Astrocyte (in vitro differentiated cells and primary cell): ENCODE results near the gene GRM6. TPM values are rescaled to one million over a fixed set of nuclear protein-coding genes. Genes with fewer than 3 reads are reported as not detected.

Experiments
- DNase-seq: peaks from one replicate; pipeline ENCODE4 v3.0.0-alpha.2; 2010; ENCODE audit warnings: low read depth
- FAIRE-seq: peaks from 2 replicates; lab custom pipeline; 2011; peaks lifted over from hg19 to GRCh38; lab: Jason Lieb, UNC
- H2AFZ ChIP-seq: 2 replicates; pipeline ENCODE4 v1.6.0; 2012; ENCODE audit warnings: low read depth, low read length, inconsistent platforms
- H3K27ac ChIP-seq: 2 replicates; pipeline ENCODE4 v1.5.1; 2011; ENCODE audit warnings: low read depth, low read length, inconsistent platforms
- H3K27me3 ChIP-seq: 2 replicates; pipeline ENCODE4 v1.6.0; 2011; ENCODE audit warnings: low read length, inconsistent platforms; ENCODE audit not compliant: insufficient read depth
- H3K36me3 ChIP-seq: 2 replicates; pipeline ENCODE4 v1.5.1; 2011; ENCODE audit warnings: low read length, inconsistent platforms; ENCODE audit not compliant: insufficient read depth
- H3K4me1 ChIP-seq: 2 replicates; pipeline ENCODE4 v1.5.1; 2011; ENCODE audit warnings: low read length, inconsistent platforms; ENCODE audit not compliant: insufficient read depth
- H3K4me2 ChIP-seq: 2 replicates; pipeline ENCODE4 v1.6.0; 2012; ENCODE audit warnings: low read length, inconsistent platforms
- H3K4me3 ChIP-seq: 2 replicates; pipeline ENCODE4 v1.5.1; 2011; ENCODE audit warnings: low read depth, mild to moderate bottlenecking, low read length, inconsistent platforms; ENCODE audit not compliant: insufficient read depth
- H3K79me2 ChIP-seq: 2 replicates; pipeline ENCODE4 v1.6.0; 2012; ENCODE audit warnings: mild to moderate bottlenecking, low read length, inconsistent platforms; ENCODE audit not compliant: insufficient read depth
- H3K9ac ChIP-seq: 2 replicates; pipeline ENCODE4 v1.6.0; 2012; ENCODE audit warnings: mild to moderate bottlenecking, low read length, inconsistent platforms
- H3K9me3 ChIP-seq: 2 replicates; pipeline ENCODE4 v1.5.1; 2012; ENCODE audit warnings: low read depth, mild to moderate bottlenecking, low read length, inconsistent platforms; ENCODE audit not compliant: insufficient read depth
- H4K20me1 ChIP-seq: 2 replicates; pipeline ENCODE4 v1.6.0; 2012; ENCODE audit warnings: low read length, inconsistent platforms; ENCODE audit not compliant: insufficient read depth
- H3K27ac Mint-ChIP-seq: one replicate; pipeline ENCODE4 v1.8.0; 2021; ENCODE audit warnings: mild to moderate bottlenecking, mixed read lengths; ENCODE audit not compliant: unreplicated experiment
- H3K27me3 Mint-ChIP-seq: one replicate; pipeline ENCODE4 v1.8.0; 2021; ENCODE audit warnings: low read depth, mixed read lengths; ENCODE audit not compliant: unreplicated experiment
- H3K36me3 Mint-ChIP-seq: one replicate; pipeline ENCODE4 v1.8.0; 2021; ENCODE audit warnings: low read depth, mixed read lengths; ENCODE audit not compliant: unreplicated experiment
- H3K4me1 Mint-ChIP-seq: one replicate; pipeline ENCODE4 v1.8.0; 2021; ENCODE audit warnings: low read depth, mixed read lengths; ENCODE audit not compliant: unreplicated experiment
- H3K4me3 Mint-ChIP-seq: one replicate; pipeline ENCODE4 v1.8.0; 2021; ENCODE audit warnings: mild to moderate bottlenecking, moderate library complexity, mixed read lengths; ENCODE audit not compliant: unreplicated experiment
- H3K9me3 Mint-ChIP-seq: one replicate; pipeline ENCODE4 v1.8.0; 2021; ENCODE audit warnings: mild to moderate bottlenecking, mixed read lengths; ENCODE audit not compliant: unreplicated experiment
- CTCF ChIP-seq: IDR thresholded peaks from 2 replicates; pipeline ENCODE4 v1.5.1; 2011; ENCODE audit warnings: low read depth, mild to moderate bottlenecking, inconsistent platforms, low read length, moderate library complexity; ENCODE audit not compliant: insufficient read depth
- EZH2 ChIP-seq: IDR thresholded peaks from 2 replicates; pipeline ENCODE4 v1.6.1; 2012; ENCODE audit warnings: mild to moderate bottlenecking, low read length, inconsistent platforms; ENCODE audit not compliant: insufficient read depth
- total RNA-seq: library from RNA; stranded (reverse); gene quantifications from 2 replicates; pipeline ENCODE4 v1.2.1, GENCODE V29; 2021

GRM6 gene
- total RNA-seq, 1 donor from 2014 or later: not detected

- peaks cover 10% of the 10 kb centered on the region for H3K36me3 Mint-ChIP-seq
These were observed 63.0 kb downstream of the GRM6 start for GRCh38 chr5:178931846-178932760.

More at GRCh38 chr5:178931846-178932760, 63.0 kb downstream of the GRM6 start:
- H3K27me3 Mint-ChIP-seq: no peaks in the 10 kb centered on the region
- no peaks in the 10 kb centered on the region for H3K4me1 ChIP-seq
- no peak overlapping the region for H3K9ac ChIP-seq
- H3K27me3 ChIP-seq: no peaks in the 10 kb centered on the region
- H3K4me1 Mint-ChIP-seq: no peaks in the 10 kb centered on the region
- FAIRE-seq (no peak), DNase-seq (no peak)
- H2AFZ ChIP-seq: no peak overlapping the region
- TF ChIP-seq EZH2 (no peak), CTCF (no peak)
- H3K27ac ChIP-seq: no peak overlapping the region
- no peak overlapping the region for H3K4me2 ChIP-seq
- H3K36me3 ChIP-seq: no peaks in the 10 kb centered on the region
- H3K9me3 ChIP-seq: peaks cover 74% of the 10 kb centered on the region
- H3K79me2 ChIP-seq: no peaks in the 10 kb centered on the region
- no peak overlapping the region for H3K27ac Mint-ChIP-seq
- no peak overlapping the region for H3K4me3 Mint-ChIP-seq
- H3K4me3 ChIP-seq: no peak overlapping the region
- H4K20me1 ChIP-seq: no peaks in the 10 kb centered on the region
- peaks cover 79% of the 10 kb centered on the region for H3K9me3 Mint-ChIP-seq

Other genes starting within 250 kb of the GRM6 start
- gene ZNF354B, start 135.4 kb downstream of the GRM6 start, total RNA-seq: 9.5 and 9.8 TPM in 2 replicates
- 0.48 and 1.1 TPM in 2 replicates for gene ZFP2, start 99.4 kb downstream of the GRM6 start, total RNA-seq
- not detected in 2 replicates for gene ZNF454, start 54.1 kb downstream of the GRM6 start, total RNA-seq
- 1.6 and 1.9 TPM in 2 replicates for gene ZNF879, start 28.5 kb upstream of the GRM6 start, total RNA-seq
- 3.3 and 4.1 TPM in 2 replicates for gene ZNF354C, start 65.1 kb upstream of the GRM6 start, total RNA-seq